Keratinocyte (primary cell): ENCODE measurements around the gene RBM10.
"Not testable (repeated sequence)": the region's sequence is repeated elsewhere in the genome, so short reads cannot be mapped to it uniquely, and the experiment has no call there.

ENCODE experiments used
- EZH2 ChIP-seq: IDR thresholded peaks from one replicate; pipeline ENCODE4 v1.6.1; 2012; ENCODE audit warnings: inconsistent platforms, mild to moderate bottlenecking, low read length, moderate library complexity
- TF ChIP-seq, protein P1 (sequence below), 3 experiments: IDR thresholded peaks in 1 of 3; conservative IDR thresholded peaks in 1 of 3; optimal IDR thresholded peaks in 1 of 3; 2 replicates in 2 of 3; 3 replicates in 1 of 3; pipeline versions ENCODE3 to v1.5.1; 2011; ENCODE audit warnings: low read length in 3 of 3, mild to moderate bottlenecking in 3 of 3, moderate library complexity in 2 of 3, control low read depth in 1 of 3, inconsistent platforms in 1 of 3; ENCODE audit not compliant: insufficient read depth in 2 of 3; ENCODE audit errors: extremely low read depth in 1 of 3

DNA sequence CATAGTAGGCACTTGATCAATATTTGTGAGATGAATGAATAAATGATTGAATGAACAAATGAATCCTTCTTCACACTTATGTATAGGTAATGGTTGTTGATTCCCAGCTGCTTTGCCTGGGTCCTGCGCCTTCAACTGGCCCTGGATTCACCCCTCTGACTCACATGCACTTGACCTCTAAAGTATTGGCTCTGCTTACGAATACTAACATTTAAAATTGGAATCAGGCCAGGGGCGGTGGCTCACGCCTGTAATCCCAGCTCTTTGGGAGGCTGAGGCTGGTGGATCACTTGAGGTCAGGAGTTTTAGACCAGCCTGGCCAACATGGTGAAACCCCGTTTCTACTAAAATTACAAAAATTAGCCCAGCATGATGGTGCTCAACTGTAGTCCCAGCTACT lies 9.4 kb upstream of the RBM10 start:
- not testable (repeated sequence) for TF ChIP-seq EZH2
- TF ChIP-seq, protein P1, sequence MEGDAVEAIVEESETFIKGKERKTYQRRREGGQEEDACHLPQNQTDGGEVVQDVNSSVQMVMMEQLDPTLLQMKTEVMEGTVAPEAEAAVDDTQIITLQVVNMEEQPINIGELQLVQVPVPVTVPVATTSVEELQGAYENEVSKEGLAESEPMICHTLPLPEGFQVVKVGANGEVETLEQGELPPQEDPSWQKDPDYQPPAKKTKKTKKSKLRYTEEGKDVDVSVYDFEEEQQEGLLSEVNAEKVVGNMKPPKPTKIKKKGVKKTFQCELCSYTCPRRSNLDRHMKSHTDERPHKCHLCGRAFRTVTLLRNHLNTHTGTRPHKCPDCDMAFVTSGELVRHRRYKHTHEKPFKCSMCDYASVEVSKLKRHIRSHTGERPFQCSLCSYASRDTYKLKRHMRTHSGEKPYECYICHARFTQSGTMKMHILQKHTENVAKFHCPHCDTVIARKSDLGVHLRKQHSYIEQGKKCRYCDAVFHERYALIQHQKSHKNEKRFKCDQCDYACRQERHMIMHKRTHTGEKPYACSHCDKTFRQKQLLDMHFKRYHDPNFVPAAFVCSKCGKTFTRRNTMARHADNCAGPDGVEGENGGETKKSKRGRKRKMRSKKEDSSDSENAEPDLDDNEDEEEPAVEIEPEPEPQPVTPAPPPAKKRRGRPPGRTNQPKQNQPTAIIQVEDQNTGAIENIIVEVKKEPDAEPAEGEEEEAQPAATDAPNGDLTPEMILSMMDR (optimal IDR thresholded peaks at IDR 0.05 in 1 of 3, IDR thresholded peaks at IDR 0.05 in 1 of 3, conservative IDR thresholded peaks at IDR 0.05 in 1 of 3; ENCODE audit: extremely low read depth in 1 of 3, insufficient read depth in 2 of 3, low read length in 3 of 3), result not testable (repeated sequence)
